Adipose tissue (tissue), 3 donors: ENCODE measurements around the gene RILPL2. TPM values are rescaled to one million over a fixed set of nuclear protein-coding genes. Genes with fewer than 3 reads are reported as not detected.
"Not testable (repeated sequence)": the region's sequence is repeated elsewhere in the genome, so short reads cannot be mapped to it uniquely, and the experiment has no call there.

Experiments used
- H3K27ac ChIP-seq: one replicate; pipeline ENCODE4 v1.5.1; 2013; ENCODE audit warnings: low read depth, low read length
- WGBS, 3 donors: extraction: QIAGEN DNeasy Blood & Tissue Kit; methylation state at CpG; one replicate each; pipeline ENCODE4 v1.1.7; 2013; 5-methylcytosine and 5-hydroxymethylcytosine counted together
- polyA plus RNA-seq, 3 donors: library from polyadenylated mRNA; stranded (reverse); fragments of 200-250 nt; gene quantifications; one replicate each; pipeline ENCODE4 v1.2.3, GENCODE V29; 2013
- donor health status: healthy with polysubstance abuse.
- donor health status: Bipolar disorder and iron deficiency.
- donor health status: healthy.

RILPL2 gene
- polyA plus RNA-seq, 3 donors: 2.0 to 11.7 (median 7.8) TPM

GRCh38 chr12:123427036-123427769 is 9.3 kb downstream of the RILPL2 start:
- no peak overlapping the region for H3K27ac ChIP-seq
- 92 to 94% (median 93%) methylated on average over 8 of the region's 8 CpGs for WGBS, 3 donors

- whole genome bisulfite sequencing, 3 donors: 94 to 98% (median 95%) methylated on average over 1 to 2 of the region's 2 CpGs
- H3K27ac ChIP-seq: no peak overlapping the region
These were observed 15.2 kb downstream of the RILPL2 start for GRCh38 chr12:123421314-123421713.

- no peak overlapping the region for H3K27ac ChIP-seq
- WGBS, 3 donors: 88 to 93% (median 91%) methylated on average over 5 of the region's 5 CpGs
These were observed 26.5 kb downstream of the RILPL2 start for GRCh38 chr12:123410041-123410412.

- not testable (repeated sequence) for H3K27ac ChIP-seq
- 90 to 92% (median 91%) methylated on average over 11 of the region's 11 CpGs for WGBS, 3 donors
These were observed 27.0 kb downstream of the RILPL2 start for GRCh38 chr12:123409284-123410040.

GRCh38 chr12:123408619-123409018 is 27.9 kb downstream of the RILPL2 start:
- WGBS, 3 donors: 94 to 97% (median 95%) methylated on average over 6 to 7 of the region's 7 CpGs
- H3K27ac ChIP-seq: not testable (repeated sequence)

- H3K27ac ChIP-seq: not testable (repeated sequence)
- WGBS, 3 donors: 73 to 78% (median 76%) methylated on average over 13 to 15 of the region's 15 CpGs
These were observed 28.6 kb downstream of the RILPL2 start for GRCh38 chr12:123407934-123408333.

GRCh38 chr12:123407269-123407668 is 29.2 kb downstream of the RILPL2 start:
- WGBS, 3 donors: 88 to 93% (median 89%) methylated on average over 7 to 15 of the region's 15 CpGs
- not testable (repeated sequence) for H3K27ac ChIP-seq

- WGBS, 3 donors: 89 to 93% (median 90%) methylated on average over 9 of the region's 9 CpGs
- H3K27ac ChIP-seq: no peak overlapping the region
These were observed 31.9 kb downstream of the RILPL2 start for GRCh38 chr12:123404581-123404980.

- no peak overlapping the region for H3K27ac ChIP-seq
- 72 to 85% (median 85%) methylated on average over 15 of the region's 15 CpGs for WGBS, 3 donors
These were observed 34.5 kb downstream of the RILPL2 start for GRCh38 chr12:123401753-123402683.

GRCh38 chr12:123399255-123399617 is 37.2 kb downstream of the RILPL2 start:
- H3K27ac ChIP-seq: peak overlapping the region; percentile 10
- 84 to 92% (median 88%) methylated on average over 6 of the region's 6 CpGs for WGBS, 3 donors

GRCh38 chr12:123398550-123399254 is 37.8 kb downstream of the RILPL2 start:
- H3K27ac ChIP-seq: peak overlapping the region; percentile 10
- WGBS, 3 donors: 63 to 74% (median 72%) methylated on average over 14 of the region's 14 CpGs

- WGBS, 3 donors: 88 to 92% (median 91%) methylated on average over 9 to 10 of the region's 10 CpGs
- no peak overlapping the region for H3K27ac ChIP-seq
These were observed 38.3 kb downstream of the RILPL2 start for GRCh38 chr12:123398177-123398549.

- WGBS, 3 donors: 87 to 89% (median 89%) methylated on average over 6 of the region's 6 CpGs
- H3K27ac ChIP-seq: no peak overlapping the region
These were observed 39.1 kb downstream of the RILPL2 start for GRCh38 chr12:123397400-123397799.

- H3K27ac ChIP-seq: no peak overlapping the region
- WGBS, 3 donors: 42 to 86% (median 81%) methylated on average over 9 of the region's 9 CpGs
These were observed 39.5 kb downstream of the RILPL2 start for GRCh38 chr12:123396954-123397353.

GRCh38 chr12:123396543-123396942 is 39.9 kb downstream of the RILPL2 start:
- H3K27ac ChIP-seq: no peak overlapping the region
- WGBS, 3 donors: 66 to 100% (median 93%) methylated on average over 2 of the region's 2 CpGs

GRCh38 chr12:123395236-123395635 is 41.2 kb downstream of the RILPL2 start:
- no peak overlapping the region for H3K27ac ChIP-seq
- WGBS, 3 donors: 81 to 93% (median 86%) methylated on average over 5 of the region's 5 CpGs

- WGBS, 3 donors: 85 to 89% (median 88%) methylated on average over 4 of the region's 4 CpGs
- no peak overlapping the region for H3K27ac ChIP-seq
These were observed 42.7 kb downstream of the RILPL2 start for GRCh38 chr12:123393747-123394146.
